ENCODE data around the gene TNFSF8. TPM values are rescaled to one million over a fixed set of nuclear protein-coding genes. Genes with fewer than 3 reads are reported as not detected.

Gene TNFSF8
- total and polyA plus RNA-seq, 2 donors (not counting 3 experiments of a cell fraction or from before 2014, with no cell fraction given) = not detected

GRCh38 chr9:114908104-114908622 is 22.2 kb downstream of the TNFSF8 start:
- TF ChIP-seq EZH2 (IDR thresholded peaks at IDR 0.05; ENCODE audit: borderline replicate concordance, low read depth, low read length, severe bottlenecking) (no peak), FOS (IDR thresholded peaks at IDR 0.05; ENCODE audit: borderline replicate concordance, insufficient read depth, low read length) (no peak), JUN (IDR thresholded peaks at IDR 0.05; ENCODE audit: borderline replicate concordance, insufficient read depth, insufficient read length, low read depth) (no peak), POLR2AphosphoS5 (IDR thresholded peaks at IDR 0.05; ENCODE audit: insufficient read depth, low read depth, low read length) (no peak), POLR2A (IDR thresholded peaks at IDR 0.05; ENCODE audit: low read depth, low read length) (no peak), CTCF (IDR thresholded peaks at IDR 0.05; ENCODE audit: extremely low read depth in 1 of 2, insufficient read depth in 1 of 2, low read depth in 1 of 2, low read length in 2 of 2) (no peak), MYC (IDR thresholded peaks at IDR 0.05; ENCODE audit: low read depth, low read length) (no peak)
- intact Hi-C loops (cut with micrococcal nuclease) (no loop called here), dilution Hi-C loops (cut with MboI; ENCODE audit: extremely low pct_ligation_motif_present, low sequenced_read_pairs) (no loop called here)
- no peaks in the 10 kb centered on the region for H3K79me2 ChIP-seq (ENCODE audit: control insufficient read depth, insufficient read depth, low read length)
- CTCF ChIA-PET = interaction anchor here (1.9 to 9.7 kb wide), 8 partner anchors 11 to 503 kb away, joined by 5 to 301 read pairs (median 21); partner anchors contain the start of gene TEX48
- no TSS peak for BruUV-seq (replicated peaks)
- H3K4me2 ChIP-seq (ENCODE audit: insufficient read depth, low read length) = no peak overlapping the region
- H3K9ac ChIP-seq (replicated peaks; ENCODE audit: extremely low read depth, insufficient read depth, low read length) = no peak overlapping the region
- no peak overlapping the region for H3K4me3 ChIP-seq (replicated peaks in 1 of 3; ENCODE audit: insufficient read depth in 1 of 3, low read depth in 1 of 3, low read length in 3 of 3)
- H4K20me1 ChIP-seq (replicated peaks; ENCODE audit: control insufficient read depth, extremely low read depth, insufficient read depth, low read length) = no peaks in the 10 kb centered on the region
- DNase-seq (ENCODE audit: low read depth, low spot score) = no peak
- H2AFZ ChIP-seq (ENCODE audit: low read depth, low read length) = no peak overlapping the region
- no peaks in the 10 kb centered on the region for H3K27me3 ChIP-seq (ENCODE audit: control insufficient read depth in 2 of 2, insufficient read depth in 2 of 2, low read length in 2 of 2)
- FAIRE-seq = no peak
- no peak overlapping the region for H3K27ac ChIP-seq (ENCODE audit: insufficient read depth, low read depth, low read length)
- peaks cover 6% of the 10 kb centered on the region for H3K4me1 ChIP-seq (ENCODE audit: control insufficient read depth, extremely low read depth, insufficient read depth, low read length)
- POLR2A ChIA-PET = no interaction called here
- no peaks in the 10 kb centered on the region for H3K9me1 ChIP-seq (replicated peaks; ENCODE audit: control insufficient read depth, extremely low read depth, insufficient read depth, low read length)
- H3K36me3 ChIP-seq (ENCODE audit: control insufficient read depth in 2 of 2, extremely low read depth in 1 of 2, insufficient read depth in 2 of 2, low read length in 2 of 2) = no peaks in the 10 kb centered on the region
- H3K9me3 ChIP-seq (replicated peaks; ENCODE audit: control insufficient read depth, insufficient read depth, low read length) = no peaks in the 10 kb centered on the region
